Measurements from ENCODE around the gene RITA1. TPM values are rescaled to one million over a fixed set of nuclear protein-coding genes. Genes with fewer than 3 reads are reported as not detected.
A peak's percentile ranks its signal among the peaks of the same experiment; 100 is the strongest.

Gene RITA1
- total RNA-seq, 1 donor, result 22.4 TPM

DNA sequence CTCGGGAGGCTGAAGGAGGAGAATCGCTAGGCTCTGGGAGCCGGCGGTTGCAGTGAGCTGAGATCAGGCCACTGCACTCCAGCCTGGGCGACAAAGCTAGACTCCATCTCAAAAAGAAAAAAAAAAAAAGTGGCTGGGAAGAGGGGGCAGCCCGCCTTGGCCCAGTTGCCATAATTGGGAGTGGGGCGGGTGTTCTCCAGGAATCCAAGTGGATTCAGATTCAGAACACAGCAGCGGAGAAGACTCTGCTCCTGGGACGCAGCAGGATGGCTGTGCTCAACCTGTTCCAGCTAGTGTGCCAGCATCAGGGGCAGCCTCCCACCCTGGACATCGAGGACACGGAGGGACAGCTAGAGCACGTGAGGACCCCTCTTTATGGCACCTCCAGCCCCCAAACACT is 30.5 kb upstream of the RITA1 start:
- H3K4me3 ChIP-seq (ENCODE audit: insufficient read depth, low read length), result no peak overlapping the region
- no peak overlapping the region for H2AFZ ChIP-seq (ENCODE audit: low read length)
- peaks cover 47% of the 10 kb centered on the region for H3K27me3 ChIP-seq (ENCODE audit: insufficient read depth, low read length)
- DNase-seq (ENCODE audit: insufficient read length, low spot score, missing footprints), result peak; percentile 52
- H3K79me2 ChIP-seq (ENCODE audit: insufficient read depth, low read length), result no peaks in the 10 kb centered on the region
- H3K27ac ChIP-seq (ENCODE audit: low read depth, low read length), result no peak overlapping the region
- no peaks in the 10 kb centered on the region for H3K9me3 ChIP-seq (ENCODE audit: low read depth, low read length)
- H3K4me1 ChIP-seq (ENCODE audit: insufficient read depth, low read length), result peaks cover under 1% of the 10 kb centered on the region
- peaks cover 12% of the 10 kb centered on the region for H3K36me3 ChIP-seq (ENCODE audit: insufficient read depth, low read length)
- H4K20me1 ChIP-seq (ENCODE audit: insufficient read depth, low read length), result peaks cover 3% of the 10 kb centered on the region
- TF ChIP-seq, protein P1, sequence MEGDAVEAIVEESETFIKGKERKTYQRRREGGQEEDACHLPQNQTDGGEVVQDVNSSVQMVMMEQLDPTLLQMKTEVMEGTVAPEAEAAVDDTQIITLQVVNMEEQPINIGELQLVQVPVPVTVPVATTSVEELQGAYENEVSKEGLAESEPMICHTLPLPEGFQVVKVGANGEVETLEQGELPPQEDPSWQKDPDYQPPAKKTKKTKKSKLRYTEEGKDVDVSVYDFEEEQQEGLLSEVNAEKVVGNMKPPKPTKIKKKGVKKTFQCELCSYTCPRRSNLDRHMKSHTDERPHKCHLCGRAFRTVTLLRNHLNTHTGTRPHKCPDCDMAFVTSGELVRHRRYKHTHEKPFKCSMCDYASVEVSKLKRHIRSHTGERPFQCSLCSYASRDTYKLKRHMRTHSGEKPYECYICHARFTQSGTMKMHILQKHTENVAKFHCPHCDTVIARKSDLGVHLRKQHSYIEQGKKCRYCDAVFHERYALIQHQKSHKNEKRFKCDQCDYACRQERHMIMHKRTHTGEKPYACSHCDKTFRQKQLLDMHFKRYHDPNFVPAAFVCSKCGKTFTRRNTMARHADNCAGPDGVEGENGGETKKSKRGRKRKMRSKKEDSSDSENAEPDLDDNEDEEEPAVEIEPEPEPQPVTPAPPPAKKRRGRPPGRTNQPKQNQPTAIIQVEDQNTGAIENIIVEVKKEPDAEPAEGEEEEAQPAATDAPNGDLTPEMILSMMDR (IDR thresholded peaks at IDR 0.05; ENCODE audit: extremely low read depth, low read depth, low read length), result no peak
- no peak overlapping the region for H3K4me2 ChIP-seq (ENCODE audit: insufficient read depth, low read length)

DNA sequence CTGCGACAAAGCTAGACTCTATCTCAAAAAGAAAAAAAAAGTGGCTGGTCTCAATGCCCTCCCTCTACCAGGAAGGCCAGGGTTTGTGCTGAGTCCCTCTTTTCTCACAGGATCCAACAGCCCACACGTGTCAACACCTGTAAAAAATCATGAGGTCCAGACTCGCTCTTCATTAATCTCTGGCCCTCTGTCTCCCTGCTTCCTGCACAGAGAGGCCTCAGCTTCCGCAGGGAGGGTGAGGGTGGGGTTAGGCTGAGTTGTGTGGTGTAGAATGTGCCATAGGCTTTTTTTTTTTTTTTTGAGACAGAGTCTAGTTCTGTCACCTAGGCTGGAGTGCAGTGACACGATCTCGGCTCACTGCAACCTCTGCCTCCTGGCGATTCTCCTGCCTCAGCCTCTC is 29.9 kb upstream of the RITA1 start:
- Histone ChIP-seq H3K79me2 (ENCODE audit: insufficient read depth, low read length) (no peaks in the 10 kb centered on the region), H3K27ac (ENCODE audit: low read depth, low read length) (no peak overlapping the region), H3K4me2 (ENCODE audit: insufficient read depth, low read length) (no peak overlapping the region), H3K4me1 (ENCODE audit: insufficient read depth, low read length) (no peaks in the 10 kb centered on the region), H4K20me1 (ENCODE audit: insufficient read depth, low read length) (peaks cover 7% of the 10 kb centered on the region), H3K4me3 (ENCODE audit: insufficient read depth, low read length) (no peak overlapping the region), H3K9me3 (ENCODE audit: low read depth, low read length) (no peaks in the 10 kb centered on the region), H3K27me3 (ENCODE audit: insufficient read depth, low read length) (peaks cover 41% of the 10 kb centered on the region), H3K36me3 (ENCODE audit: insufficient read depth, low read length) (peaks cover 17% of the 10 kb centered on the region), H2AFZ (ENCODE audit: low read length) (no peak overlapping the region)
- TF ChIP-seq, protein P1 (IDR thresholded peaks at IDR 0.05; ENCODE audit: extremely low read depth, low read depth, low read length), result no peak
- peak; percentile 68 for DNase-seq (ENCODE audit: insufficient read length, low spot score, missing footprints)

DNA sequence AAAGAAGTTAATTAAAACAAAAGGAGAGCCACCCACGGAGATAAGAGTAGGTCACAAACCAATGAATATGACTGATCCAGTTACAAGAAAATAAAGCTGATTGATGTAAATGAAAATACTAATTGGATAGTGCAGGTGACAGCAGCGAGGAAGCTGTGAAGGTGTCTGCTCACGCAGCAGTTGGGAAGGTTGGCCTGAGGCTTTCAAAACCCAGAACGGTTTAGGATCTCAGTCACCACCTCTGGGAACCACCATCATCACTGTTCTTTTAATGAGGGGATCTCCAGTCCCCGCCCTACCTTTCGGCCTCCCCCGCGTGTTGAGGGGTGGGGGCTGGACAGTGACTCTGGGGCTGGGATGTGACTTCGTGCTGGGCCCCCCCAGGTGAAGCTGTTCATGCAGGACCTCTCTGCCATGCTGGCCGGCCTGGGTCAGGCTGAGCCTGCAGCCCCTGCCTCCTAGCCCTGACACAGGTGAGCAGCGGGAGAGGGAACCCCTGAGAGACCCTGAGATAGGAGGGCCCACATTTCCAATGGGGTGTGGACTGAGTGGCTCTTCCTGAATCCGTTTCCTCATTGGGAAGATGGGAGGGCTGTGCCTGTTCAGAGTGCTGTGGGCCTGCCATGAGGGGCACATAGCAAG is 28.2 kb upstream of the RITA1 start:
- DNase-seq (ENCODE audit: insufficient read length, low spot score, missing footprints), result peak; percentile 73
- no peaks in the 10 kb centered on the region for H3K79me2 ChIP-seq (ENCODE audit: insufficient read depth, low read length)
- H3K4me1 ChIP-seq (ENCODE audit: insufficient read depth, low read length), result peaks cover 3% of the 10 kb centered on the region
- H2AFZ ChIP-seq (ENCODE audit: low read length), result no peak overlapping the region
- H3K27me3 ChIP-seq (ENCODE audit: insufficient read depth, low read length), result peaks cover 30% of the 10 kb centered on the region
- TF ChIP-seq, protein P1 (IDR thresholded peaks at IDR 0.05; ENCODE audit: extremely low read depth, low read depth, low read length), result no peak
- peaks cover 25% of the 10 kb centered on the region for H3K36me3 ChIP-seq (ENCODE audit: insufficient read depth, low read length)
- H3K4me2 ChIP-seq (ENCODE audit: insufficient read depth, low read length), result no peak overlapping the region
- no peaks in the 10 kb centered on the region for H3K9me3 ChIP-seq (ENCODE audit: low read depth, low read length)
- peaks cover 13% of the 10 kb centered on the region for H4K20me1 ChIP-seq (ENCODE audit: insufficient read depth, low read length)
- no peak overlapping the region for H3K27ac ChIP-seq (ENCODE audit: low read depth, low read length)
- no peak overlapping the region for H3K4me3 ChIP-seq (ENCODE audit: insufficient read depth, low read length)

DNA sequence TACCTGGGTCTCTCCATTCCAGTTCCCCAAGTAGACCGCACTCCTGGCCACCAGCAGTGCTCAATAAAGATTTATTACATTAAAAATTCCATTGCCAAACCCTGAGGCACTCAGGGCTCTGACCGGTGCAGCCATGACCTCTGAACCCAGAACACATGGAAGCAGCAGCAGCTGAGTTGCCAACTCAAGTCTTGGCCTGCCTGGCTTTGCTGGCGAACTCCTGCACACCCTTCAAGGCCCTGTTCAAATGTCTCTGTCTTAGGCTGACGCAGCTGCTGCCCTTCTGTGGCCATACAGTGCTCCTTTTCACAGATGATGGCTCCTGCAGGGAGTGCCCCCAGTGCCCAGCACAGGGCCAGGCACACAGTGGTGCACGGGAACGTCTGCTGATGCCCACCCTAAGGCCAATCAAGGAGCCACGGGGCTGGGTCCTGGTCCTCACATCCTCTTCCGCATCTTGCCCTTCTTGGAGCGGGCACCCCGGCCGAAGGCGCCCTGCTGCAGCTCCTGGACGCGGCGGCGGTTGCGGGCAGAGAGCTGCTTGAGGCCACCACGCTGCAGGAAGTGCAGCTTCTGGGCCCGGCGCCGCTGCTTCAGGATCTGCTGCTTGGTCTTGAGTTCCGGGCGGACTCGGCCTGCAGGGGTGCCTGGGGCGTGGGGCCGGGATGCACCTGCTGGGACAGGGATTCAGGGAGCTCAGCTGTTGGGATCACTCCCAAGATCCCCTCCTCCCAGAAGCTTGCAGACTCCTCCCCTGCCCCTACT is 26.9 kb upstream of the RITA1 start:
- Histone ChIP-seq H3K36me3 (ENCODE audit: insufficient read depth, low read length) (peaks cover 26% of the 10 kb centered on the region), H3K4me2 (ENCODE audit: insufficient read depth, low read length) (no peak overlapping the region), H3K4me1 (ENCODE audit: insufficient read depth, low read length) (peaks cover 4% of the 10 kb centered on the region), H2AFZ (ENCODE audit: low read length) (no peak overlapping the region), H3K4me3 (ENCODE audit: insufficient read depth, low read length) (no peak overlapping the region), H3K79me2 (ENCODE audit: insufficient read depth, low read length) (no peaks in the 10 kb centered on the region), H3K27ac (ENCODE audit: low read depth, low read length) (no peak overlapping the region), H3K27me3 (ENCODE audit: insufficient read depth, low read length) (peaks cover 22% of the 10 kb centered on the region), H3K9me3 (ENCODE audit: low read depth, low read length) (no peaks in the 10 kb centered on the region), H4K20me1 (ENCODE audit: insufficient read depth, low read length) (peaks cover 13% of the 10 kb centered on the region)
- TF ChIP-seq, protein P1 (IDR thresholded peaks at IDR 0.05; ENCODE audit: extremely low read depth, low read depth, low read length), result no peak
- peak; percentile 72 for DNase-seq (ENCODE audit: insufficient read length, low spot score, missing footprints)

All from osteoblast (primary cell).